HEK293 (cell line): ENCODE data around the gene TMEM50B.

Experiments used
- GLI4 ChIP-seq: fragments of 450-650 bp; formaldehyde crosslinking; IDR thresholded peaks from 2 replicates; pipeline ENCODE4 v1.5.1; 2016; ENCODE audit warnings: missing biosample characterization, missing genetic modification characterization
- KLF16 ChIP-seq: fragments of 450-650 bp; formaldehyde crosslinking; IDR thresholded peaks from 2 replicates; pipeline ENCODE4 v1.5.1; 2017; ENCODE audit warnings: missing biosample characterization, missing genetic modification characterization
- MYNN ChIP-seq: fragments of 450-650 bp; formaldehyde crosslinking; IDR thresholded peaks from 2 replicates; pipeline ENCODE4 v1.5.1; 2016; ENCODE audit warnings: missing biosample characterization, missing genetic modification characterization, borderline replicate concordance
- OSR2 ChIP-seq: fragments of 450-650 bp; formaldehyde crosslinking; IDR thresholded peaks from 2 replicates; pipeline ENCODE4 v1.5.1; 2016; ENCODE audit warnings: missing biosample characterization, missing genetic modification characterization
- PRDM1 ChIP-seq: fragments of 450-650 bp; formaldehyde crosslinking; IDR thresholded peaks from 2 replicates; pipeline ENCODE4; 2016; ENCODE audit warnings: missing biosample characterization, missing genetic modification characterization
- SCRT2 ChIP-seq: fragments of 450-650 bp; formaldehyde crosslinking; IDR thresholded peaks from 2 replicates; pipeline ENCODE4 v1.5.1; 2016; ENCODE audit warnings: missing biosample characterization, missing genetic modification characterization
- SETDB1 ChIP-seq: IDR thresholded peaks from one replicate; pipeline ENCODE4 v1.6.1; 2017; ENCODE audit warnings: mild to moderate bottlenecking, low read length, moderate library complexity, mixed read lengths; ENCODE audit not compliant: insufficient read length
- SP3 ChIP-seq: fragments of 450-650 bp; formaldehyde crosslinking; IDR thresholded peaks from 2 replicates; pipeline ENCODE4 v1.5.1; 2016; ENCODE audit warnings: missing biosample characterization, missing genetic modification characterization
- SP7 ChIP-seq: fragments of 450-650 bp; formaldehyde crosslinking; IDR thresholded peaks from 2 replicates; pipeline ENCODE4 v1.5.1; 2016; ENCODE audit warnings: missing biosample characterization, missing genetic modification characterization
- YY2 ChIP-seq: fragments of 450-650 bp; formaldehyde crosslinking; IDR thresholded peaks from 2 replicates; pipeline ENCODE4 v1.5.1; 2016; ENCODE audit warnings: missing biosample characterization, missing genetic modification characterization
- ZBTB17 ChIP-seq: fragments of 450-650 bp; formaldehyde crosslinking; IDR thresholded peaks from 2 replicates; pipeline ENCODE4 v1.5.1; 2016; ENCODE audit warnings: missing biosample characterization, missing genetic modification characterization
- ZBTB48 ChIP-seq: fragments of 450-650 bp; formaldehyde crosslinking; IDR thresholded peaks from 2 replicates; pipeline ENCODE4 v1.5.1; 2016; ENCODE audit warnings: missing biosample characterization, missing genetic modification characterization
- ZFHX2 ChIP-seq: fragments of 450-650 bp; formaldehyde crosslinking; conservative IDR thresholded peaks from 2 replicates; pipeline ENCODE4 v1.5.1; 2016; ENCODE audit warnings: missing biosample characterization, missing genetic modification characterization
- ZNF114 ChIP-seq: fragments of 450-650 bp; formaldehyde crosslinking; IDR thresholded peaks from 2 replicates; pipeline ENCODE4 v1.5.0; 2017; ENCODE audit warnings: missing biosample characterization, missing genetic modification characterization
- ZNF121 ChIP-seq: fragments of 450-650 bp; formaldehyde crosslinking; IDR thresholded peaks from 2 replicates; pipeline ENCODE4 v1.5.1; 2016; ENCODE audit warnings: missing biosample characterization, missing genetic modification characterization
- ZNF132 ChIP-seq: fragments of 450-650 bp; formaldehyde crosslinking; IDR thresholded peaks from 2 replicates; pipeline ENCODE4 v1.5.1; 2017; ENCODE audit warnings: missing biosample characterization, missing genetic modification characterization, borderline replicate concordance
- ZNF140 ChIP-seq: fragments of 450-650 bp; formaldehyde crosslinking; IDR thresholded peaks from 2 replicates; pipeline ENCODE4 v1.5.1; 2016; ENCODE audit warnings: missing biosample characterization, missing genetic modification characterization
- ZNF184 ChIP-seq: fragments of 450-650 bp; IDR thresholded peaks from 2 replicates; pipeline ENCODE4 v1.5.1; 2018; ENCODE audit warnings: missing biosample characterization, mild to moderate bottlenecking, missing genetic modification characterization
- ZNF214 ChIP-seq: fragments of 450-650 bp; formaldehyde crosslinking; IDR thresholded peaks from 2 replicates; pipeline ENCODE4 v1.5.1; 2017; ENCODE audit warnings: missing biosample characterization, mild to moderate bottlenecking, missing genetic modification characterization, borderline replicate concordance
- ZNF23 ChIP-seq: fragments of 450-650 bp; formaldehyde crosslinking; IDR thresholded peaks from 2 replicates; pipeline ENCODE4 v1.5.1; 2016; ENCODE audit warnings: missing biosample characterization, missing genetic modification characterization, borderline replicate concordance
- ZNF248 ChIP-seq: fragments of 450-650 bp; formaldehyde crosslinking; IDR thresholded peaks from 2 replicates; pipeline ENCODE4 v1.5.1; 2017; ENCODE audit warnings: missing biosample characterization, missing genetic modification characterization
- ZNF341 ChIP-seq: fragments of 450-650 bp; formaldehyde crosslinking; IDR thresholded peaks from 2 replicates; pipeline ENCODE4; 2016; ENCODE audit warnings: low read depth, missing biosample characterization, missing genetic modification characterization
- ZNF354C ChIP-seq: fragments of 450-650 bp; formaldehyde crosslinking; IDR thresholded peaks from 2 replicates; pipeline ENCODE4 v1.5.1; 2016; ENCODE audit warnings: missing biosample characterization, missing genetic modification characterization, low read depth, borderline replicate concordance
- ZNF37A ChIP-seq: fragments of 450-650 bp; IDR thresholded peaks from 2 replicates; pipeline ENCODE4 v1.5.1; 2018; ENCODE audit warnings: missing biosample characterization, missing genetic modification characterization
- ZNF501 ChIP-seq: fragments of 450-650 bp; formaldehyde crosslinking; IDR thresholded peaks from 2 replicates; pipeline ENCODE4 v1.5.1; 2016; ENCODE audit warnings: missing biosample characterization, missing genetic modification characterization
- ZNF560 ChIP-seq: fragments of 450-650 bp; formaldehyde crosslinking; IDR thresholded peaks from 2 replicates; pipeline ENCODE4 v1.5.1; 2017; ENCODE audit warnings: missing biosample characterization, missing genetic modification characterization, borderline replicate concordance
- ZNF561 ChIP-seq: fragments of 450-650 bp; IDR thresholded peaks from 2 replicates; pipeline ENCODE4 v1.5.1; 2018; ENCODE audit warnings: missing biosample characterization, missing genetic modification characterization, borderline replicate concordance
- ZNF571 ChIP-seq: fragments of 450-650 bp; formaldehyde crosslinking; IDR thresholded peaks from 2 replicates; pipeline ENCODE4 v1.5.0; 2017; ENCODE audit warnings: missing biosample characterization, missing genetic modification characterization
- ZNF596 ChIP-seq: fragments of 450-650 bp; IDR thresholded peaks from 2 replicates; pipeline ENCODE4 v1.5.0; 2018; ENCODE audit warnings: missing biosample characterization, mild to moderate bottlenecking, missing genetic modification characterization, moderate library complexity
- ZNF610 ChIP-seq: fragments of 450-650 bp; formaldehyde crosslinking; IDR thresholded peaks from 2 replicates; pipeline ENCODE4 v1.5.1; 2016; ENCODE audit warnings: missing biosample characterization, missing genetic modification characterization, borderline replicate concordance
- ZNF623 ChIP-seq: fragments of 450-650 bp; formaldehyde crosslinking; IDR thresholded peaks from 2 replicates; pipeline ENCODE4 v1.5.1; 2016; ENCODE audit warnings: missing biosample characterization, missing genetic modification characterization
- ZNF664 ChIP-seq: fragments of 450-650 bp; formaldehyde crosslinking; IDR thresholded peaks from 2 replicates; pipeline ENCODE4 v1.5.1; 2016; ENCODE audit warnings: missing biosample characterization, missing genetic modification characterization
- ZNF670 ChIP-seq: fragments of 450-650 bp; formaldehyde crosslinking; IDR thresholded peaks from 2 replicates; pipeline ENCODE4 v1.5.1; 2016; ENCODE audit warnings: missing biosample characterization, missing genetic modification characterization, low read depth
- ZSCAN16 ChIP-seq: fragments of 450-650 bp; formaldehyde crosslinking; IDR thresholded peaks from 2 replicates; pipeline ENCODE4 v1.5.1; 2016; ENCODE audit warnings: missing biosample characterization, missing genetic modification characterization
- TF ChIP-seq, protein P1 (sequence below): fragments of 450-650 bp; IDR thresholded peaks from 2 replicates; pipeline ENCODE4 v1.5.1; 2018; ENCODE audit warnings: missing biosample characterization, missing genetic modification characterization
- TF ChIP-seq, protein P2 (sequence below): fragments of 450-650 bp; formaldehyde crosslinking; IDR thresholded peaks from 2 replicates; pipeline ENCODE4 v1.5.1; 2017; ENCODE audit warnings: missing biosample characterization, missing genetic modification characterization
- TF ChIP-seq, protein P3 (sequence below): fragments of 450-650 bp; formaldehyde crosslinking; IDR thresholded peaks from 2 replicates; pipeline ENCODE4 v1.5.1; 2017; ENCODE audit warnings: missing biosample characterization, missing genetic modification characterization
- TF ChIP-seq, protein P4 (sequence below): fragments of 450-650 bp; formaldehyde crosslinking; IDR thresholded peaks from 2 replicates; pipeline ENCODE4; 2016; ENCODE audit warnings: missing biosample characterization, missing genetic modification characterization

Gene TMEM50B

DNA sequence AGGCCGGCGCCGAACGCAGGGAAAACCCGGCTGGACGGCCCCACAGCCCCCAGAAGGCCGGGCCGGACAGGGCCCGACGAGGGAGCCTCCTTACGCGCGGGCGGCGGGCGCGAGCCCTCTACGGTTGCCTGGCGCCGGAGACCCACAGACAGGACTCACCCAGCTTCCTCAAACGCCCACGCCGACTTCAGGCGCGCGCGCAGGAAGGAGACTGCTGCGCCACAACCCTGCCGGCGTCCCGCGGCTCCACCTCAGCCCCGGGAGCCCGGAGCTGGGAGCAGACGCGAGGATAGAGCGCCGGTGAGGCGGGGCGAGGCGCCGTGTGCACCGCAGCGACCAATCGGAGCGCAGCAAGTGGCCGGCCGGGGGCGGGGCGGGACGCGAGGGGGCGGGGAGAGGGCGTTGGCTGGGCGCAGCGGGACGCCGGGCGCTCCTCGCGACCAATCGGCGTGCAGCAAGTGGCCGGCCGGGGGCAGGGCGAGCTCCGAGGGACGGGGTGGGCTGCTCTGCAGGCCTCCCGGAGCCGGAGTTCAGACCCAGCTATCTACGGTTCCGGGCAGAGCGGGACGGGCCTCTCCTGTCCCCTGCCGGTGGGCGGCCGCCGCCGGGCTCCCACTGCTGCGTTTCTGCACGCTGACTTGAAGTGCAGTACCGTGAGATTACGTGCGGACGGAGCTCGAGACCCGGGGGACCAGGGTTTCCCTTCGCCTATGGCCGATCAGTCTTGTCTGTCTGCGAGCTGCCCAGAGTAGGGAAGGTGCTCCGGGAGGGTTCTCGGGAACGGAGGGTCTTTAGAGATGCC, at the start of gene TMEM50B (continued):
- TF ChIP-seq, protein P1, sequence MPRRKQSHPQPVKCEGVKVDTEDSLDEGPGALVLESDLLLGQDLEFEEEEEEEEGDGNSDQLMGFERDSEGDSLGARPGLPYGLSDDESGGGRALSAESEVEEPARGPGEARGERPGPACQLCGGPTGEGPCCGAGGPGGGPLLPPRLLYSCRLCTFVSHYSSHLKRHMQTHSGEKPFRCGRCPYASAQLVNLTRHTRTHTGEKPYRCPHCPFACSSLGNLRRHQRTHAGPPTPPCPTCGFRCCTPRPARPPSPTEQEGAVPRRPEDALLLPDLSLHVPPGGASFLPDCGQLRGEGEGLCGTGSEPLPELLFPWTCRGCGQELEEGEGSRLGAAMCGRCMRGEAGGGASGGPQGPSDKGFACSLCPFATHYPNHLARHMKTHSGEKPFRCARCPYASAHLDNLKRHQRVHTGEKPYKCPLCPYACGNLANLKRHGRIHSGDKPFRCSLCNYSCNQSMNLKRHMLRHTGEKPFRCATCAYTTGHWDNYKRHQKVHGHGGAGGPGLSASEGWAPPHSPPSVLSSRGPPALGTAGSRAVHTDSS (tag by site-specific recombination) = no peak
- TF ChIP-seq ZNF140 = no peak
- no peak for TF ChIP-seq ZNF670 (tag by site-specific recombination)
- no peak for TF ChIP-seq ZNF501
- no peak for TF ChIP-seq SCRT2 (tag by site-specific recombination)
- no peak for TF ChIP-seq PRDM1 (tag by site-specific recombination)
- TF ChIP-seq ZNF214 (tag by site-specific recombination) = no peak
- no peak for TF ChIP-seq ZNF114 (tag by site-specific recombination)
- TF ChIP-seq, protein P2, sequence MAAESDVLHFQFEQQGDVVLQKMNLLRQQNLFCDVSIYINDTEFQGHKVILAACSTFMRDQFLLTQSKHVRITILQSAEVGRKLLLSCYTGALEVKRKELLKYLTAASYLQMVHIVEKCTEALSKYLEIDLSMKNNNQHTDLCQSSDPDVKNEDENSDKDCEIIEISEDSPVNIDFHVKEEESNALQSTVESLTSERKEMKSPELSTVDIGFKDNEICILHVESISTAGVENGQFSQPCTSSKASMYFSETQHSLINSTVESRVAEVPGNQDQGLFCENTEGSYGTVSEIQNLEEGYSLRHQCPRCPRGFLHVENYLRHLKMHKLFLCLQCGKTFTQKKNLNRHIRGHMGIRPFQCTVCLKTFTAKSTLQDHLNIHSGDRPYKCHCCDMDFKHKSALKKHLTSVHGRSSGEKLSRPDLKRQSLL (tag by site-specific recombination) = peak; percentile 96
- no peak for TF ChIP-seq ZNF571 (tag by site-specific recombination)
- no peak for TF ChIP-seq GLI4
- TF ChIP-seq ZFHX2 (tag by site-specific recombination) = peak; percentile 87
- TF ChIP-seq ZNF560 (tag by site-specific recombination) = no peak
- no peak for TF ChIP-seq ZNF23 (tag by site-specific recombination)
- TF ChIP-seq, protein P3, sequence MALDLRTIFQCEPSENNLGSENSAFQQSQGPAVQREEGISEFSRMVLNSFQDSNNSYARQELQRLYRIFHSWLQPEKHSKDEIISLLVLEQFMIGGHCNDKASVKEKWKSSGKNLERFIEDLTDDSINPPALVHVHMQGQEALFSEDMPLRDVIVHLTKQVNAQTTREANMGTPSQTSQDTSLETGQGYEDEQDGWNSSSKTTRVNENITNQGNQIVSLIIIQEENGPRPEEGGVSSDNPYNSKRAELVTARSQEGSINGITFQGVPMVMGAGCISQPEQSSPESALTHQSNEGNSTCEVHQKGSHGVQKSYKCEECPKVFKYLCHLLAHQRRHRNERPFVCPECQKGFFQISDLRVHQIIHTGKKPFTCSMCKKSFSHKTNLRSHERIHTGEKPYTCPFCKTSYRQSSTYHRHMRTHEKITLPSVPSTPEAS (tag by site-specific recombination) = 0 out of 2 replicates have a peak, but pooled peaks have one; percentile 13
- TF ChIP-seq ZNF37A (tag by site-specific recombination) = no peak
- TF ChIP-seq SETDB1 = no peak
- TF ChIP-seq ZSCAN16 (tag by site-specific recombination) = no peak
- TF ChIP-seq ZNF341 (tag by site-specific recombination) = peak; percentile 42; the same call in 1 of the 2 replicates
- peak; percentile 76 for TF ChIP-seq ZNF561
- peak; percentile 83 for TF ChIP-seq SP3 (tag by site-specific recombination)
- TF ChIP-seq KLF16 (tag by site-specific recombination) = peak; percentile 90
- no peak for TF ChIP-seq ZNF248 (tag by site-specific recombination)
- TF ChIP-seq ZNF596 (tag by site-specific recombination) = no peak
- TF ChIP-seq MYNN (tag by site-specific recombination) = no peak
- peak; percentile 96 for TF ChIP-seq ZBTB17
- no peak; the same call in none of the 2 replicates for TF ChIP-seq OSR2 (tag by site-specific recombination)
- TF ChIP-seq, protein P4, sequence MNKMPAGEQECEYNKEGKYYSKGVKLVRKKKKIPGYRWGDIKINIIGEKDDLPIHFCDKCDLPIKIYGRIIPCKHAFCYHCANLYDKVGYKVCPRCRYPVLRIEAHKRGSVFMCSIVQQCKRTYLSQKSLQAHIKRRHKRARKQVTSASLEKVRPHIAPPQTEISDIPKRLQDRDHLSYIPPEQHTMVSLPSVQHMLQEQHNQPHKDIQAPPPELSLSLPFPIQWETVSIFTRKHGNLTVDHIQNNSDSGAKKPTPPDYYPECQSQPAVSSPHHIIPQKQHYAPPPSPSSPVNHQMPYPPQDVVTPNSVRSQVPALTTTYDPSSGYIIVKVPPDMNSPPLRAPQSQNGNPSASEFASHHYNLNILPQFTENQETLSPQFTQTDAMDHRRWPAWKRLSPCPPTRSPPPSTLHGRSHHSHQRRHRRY (tag by site-specific recombination) = no peak
- no peak for TF ChIP-seq ZNF354C (tag by site-specific recombination)
- TF ChIP-seq ZBTB48 (tag by site-specific recombination) = no peak; the same call in 1 of the 2 replicates
- no peak for TF ChIP-seq ZNF132 (tag by site-specific recombination)
- TF ChIP-seq ZNF121 (tag by site-specific recombination) = no peak
- no peak for TF ChIP-seq YY2
- no peak for TF ChIP-seq ZNF664 (tag by site-specific recombination)
- no peak; the same call in 1 of the 2 replicates for TF ChIP-seq ZNF610 (tag by site-specific recombination)
- peak; percentile 50; the same call in 1 of the 2 replicates for TF ChIP-seq ZNF184 (tag by site-specific recombination)
- TF ChIP-seq ZNF623 (tag by site-specific recombination) = no peak
- peak; percentile 50; the same call in 1 of the 2 replicates for TF ChIP-seq SP7 (tag by site-specific recombination)
